Stimulated activated CD4-positive, alpha-beta T cell treated with anti-CD3 and anti-CD28 coated beads, Interleukin-1b, Interleukin-23, amount 100 ng/mL, for 1 hour (primary cell): ENCODE measurements around the gene MRPL19.
"Not testable (repeated sequence)": the region's sequence is repeated elsewhere in the genome, so short reads cannot be mapped to it uniquely, and the experiment has no call there.

ENCODE experiments used
- DNase-seq, 2 donors: peaks; one replicate each; pipeline ENCODE4 v3.0.0-alpha.2; 2020; ENCODE audit warnings: low read depth in 2 of 2

Gene MRPL19

DNA sequence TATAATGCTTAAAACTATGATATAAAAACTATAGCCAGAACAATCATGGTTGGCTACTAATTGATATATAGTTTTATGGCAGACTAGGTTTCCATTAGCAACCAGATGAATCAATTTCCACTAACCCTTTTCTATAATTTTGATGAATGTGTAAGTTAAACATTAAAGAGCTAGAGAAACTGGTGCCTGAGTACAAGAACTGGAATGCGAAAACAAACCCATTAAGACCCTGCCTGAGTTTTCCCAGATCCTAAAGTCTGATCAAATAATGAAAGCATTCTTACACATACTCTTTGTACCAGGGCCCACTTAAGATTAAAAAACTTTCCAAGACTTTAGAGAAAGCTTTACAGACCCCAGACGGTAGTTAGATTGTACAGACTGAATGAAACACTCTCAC, 21.3 kb downstream of the MRPL19 start:
- DNase-seq, result no peak

DNA sequence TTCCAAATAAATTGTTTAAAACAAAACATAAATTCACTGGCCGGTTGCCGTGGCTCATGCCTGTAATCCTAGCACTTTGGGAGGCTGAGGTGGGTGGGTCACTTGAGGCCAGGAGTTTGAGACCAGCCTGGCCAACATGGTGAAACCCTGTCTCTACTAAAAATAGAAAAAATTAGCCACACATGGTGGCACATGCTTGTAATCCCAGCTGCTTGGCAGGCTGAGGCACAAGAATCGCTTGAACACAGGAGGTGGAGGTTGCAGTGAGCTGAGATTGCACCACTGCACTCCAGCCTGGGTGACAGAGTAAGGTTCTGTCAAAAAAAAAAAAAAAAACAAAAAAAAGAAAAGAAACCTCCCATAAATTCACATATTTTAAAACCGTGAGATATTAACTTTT, 28.8 kb downstream of the MRPL19 start:
- not testable (repeated sequence) for DNase-seq

DNA sequence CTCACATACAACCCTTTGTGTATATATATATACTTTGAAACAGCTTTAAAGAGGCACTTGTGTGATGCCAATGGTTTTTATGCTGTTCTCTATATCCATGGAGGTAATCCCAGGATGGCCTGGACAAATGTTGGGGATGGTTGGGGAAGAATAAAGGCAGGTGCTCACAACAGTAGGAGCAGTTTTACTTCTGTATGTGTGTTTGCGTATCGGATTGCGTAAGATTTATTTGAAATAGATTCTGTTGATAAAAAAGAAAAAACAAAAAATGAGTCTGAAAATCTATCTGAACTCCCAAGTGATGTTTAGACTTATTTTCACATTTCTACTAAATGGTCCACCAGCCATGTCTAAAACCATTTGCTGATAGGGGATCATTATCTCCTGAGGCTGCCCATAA, 29.3 kb downstream of the MRPL19 start:
- no peak for DNase-seq

DNA sequence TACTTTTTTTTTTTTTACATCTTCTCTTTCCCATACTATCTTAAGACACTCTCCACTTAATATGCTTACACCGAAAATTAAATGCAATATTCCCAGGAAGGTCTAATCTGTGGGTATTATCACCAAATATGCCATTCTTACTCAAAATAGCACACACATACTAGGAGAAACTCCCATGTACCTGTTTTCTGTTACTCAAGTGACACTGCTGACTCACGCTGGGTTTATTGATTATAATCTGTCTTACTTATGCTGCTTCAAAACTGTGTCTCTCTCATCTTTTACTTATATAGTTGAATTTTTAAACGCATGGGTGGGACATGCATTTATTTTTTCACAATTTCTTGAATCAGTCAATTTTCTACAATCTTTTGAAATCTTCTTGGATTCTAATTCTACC, 29.9 kb downstream of the MRPL19 start:
- DNase-seq, result no peak

DNA sequence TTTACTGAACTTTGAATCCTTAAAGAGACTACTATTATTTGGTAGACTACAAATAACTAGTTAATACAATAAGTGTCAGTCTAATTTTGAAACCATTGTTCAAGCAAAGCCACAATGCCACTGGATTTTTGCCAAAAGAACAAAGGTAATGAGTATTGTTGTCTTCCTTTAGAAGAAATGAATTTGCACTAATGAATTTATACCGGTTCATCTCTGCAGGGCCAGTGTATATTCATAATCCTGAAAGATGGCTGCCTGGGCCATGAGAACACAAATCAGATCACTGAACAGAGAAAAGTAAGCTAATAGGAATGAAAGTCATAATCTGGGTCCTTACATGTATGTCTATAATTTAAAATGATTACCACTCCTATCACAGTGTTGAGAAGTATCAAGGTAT, 33.0 kb downstream of the MRPL19 start:
- DNase-seq, result no peak

DNA sequence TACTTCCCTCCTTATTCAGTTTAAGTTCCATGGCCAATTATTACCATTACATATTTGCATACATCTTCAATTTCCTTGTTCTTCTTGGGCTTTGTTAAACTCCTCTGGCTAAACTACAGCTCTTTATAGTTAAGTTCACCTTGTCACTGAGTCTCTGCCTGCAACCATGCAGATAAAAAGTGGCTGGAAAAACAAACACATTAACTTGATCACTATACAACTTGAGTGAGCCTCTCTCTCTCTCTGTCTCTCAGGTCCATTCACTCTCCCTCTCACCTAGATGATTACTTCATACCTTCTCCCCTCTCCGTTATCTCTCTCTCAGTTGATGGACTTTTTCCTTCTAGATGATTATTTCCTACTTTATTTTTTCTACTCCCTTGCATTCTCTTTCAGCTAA, 33.8 kb downstream of the MRPL19 start:
- no peak for DNase-seq

DNA sequence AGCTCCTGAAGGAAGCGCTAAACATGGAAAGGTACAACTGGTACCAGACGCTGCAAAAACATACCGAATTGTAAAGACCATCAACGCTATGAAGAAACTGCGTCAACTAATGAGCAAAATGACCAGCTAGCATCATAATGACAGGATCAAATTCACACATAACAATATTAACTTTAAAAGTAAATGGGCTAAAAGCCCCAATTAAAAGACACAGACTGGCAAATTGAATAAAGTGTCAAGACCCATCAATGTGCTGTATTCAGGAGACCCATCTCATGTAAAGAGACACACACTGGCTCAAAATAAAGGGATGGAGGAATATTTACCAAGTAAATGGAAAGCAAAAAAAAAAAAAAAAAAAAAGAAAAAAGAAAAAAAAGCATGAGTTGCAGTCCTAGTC, 36.8 kb downstream of the MRPL19 start:
- DNase-seq, result not testable (repeated sequence)

DNA sequence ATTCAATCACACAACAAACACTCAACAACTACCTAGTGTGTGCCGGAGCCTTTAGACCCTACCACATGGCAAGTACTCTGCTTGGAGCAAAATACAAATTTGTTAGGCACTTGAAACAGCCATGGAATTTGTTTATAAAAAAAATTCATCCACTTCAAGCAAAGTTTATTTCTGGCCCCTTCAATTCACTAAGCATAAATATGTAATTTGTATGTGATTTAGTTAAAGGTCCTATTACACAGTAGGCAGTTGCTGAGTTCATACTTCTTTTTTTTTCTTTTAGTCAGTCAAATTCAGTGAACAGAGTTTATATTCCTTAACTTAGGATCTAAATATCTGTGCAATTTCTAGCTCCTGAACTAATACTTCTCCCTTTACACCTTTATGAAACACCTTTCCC, 41.6 kb downstream of the MRPL19 start:
- no peak for DNase-seq

DNA sequence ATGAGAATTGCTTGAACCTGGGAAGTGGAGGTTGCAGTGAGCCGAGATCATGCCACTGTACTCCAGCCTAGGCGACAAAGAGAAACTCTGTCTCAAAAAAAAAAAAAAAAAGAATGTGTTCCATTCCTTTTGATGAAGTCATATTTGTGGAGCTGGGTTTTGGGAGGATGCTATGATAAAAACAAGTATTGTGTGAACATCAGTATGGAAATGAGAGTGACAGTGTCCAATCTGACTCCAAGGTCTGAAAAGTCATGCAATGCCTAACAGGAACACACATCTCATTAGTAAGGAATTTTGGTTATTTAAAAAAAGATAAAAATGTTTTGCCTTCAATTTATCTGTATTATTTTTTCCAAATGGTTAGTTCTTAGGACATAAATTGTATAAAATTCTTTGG, 52.3 kb downstream of the MRPL19 start:
- DNase-seq, result no peak

DNA sequence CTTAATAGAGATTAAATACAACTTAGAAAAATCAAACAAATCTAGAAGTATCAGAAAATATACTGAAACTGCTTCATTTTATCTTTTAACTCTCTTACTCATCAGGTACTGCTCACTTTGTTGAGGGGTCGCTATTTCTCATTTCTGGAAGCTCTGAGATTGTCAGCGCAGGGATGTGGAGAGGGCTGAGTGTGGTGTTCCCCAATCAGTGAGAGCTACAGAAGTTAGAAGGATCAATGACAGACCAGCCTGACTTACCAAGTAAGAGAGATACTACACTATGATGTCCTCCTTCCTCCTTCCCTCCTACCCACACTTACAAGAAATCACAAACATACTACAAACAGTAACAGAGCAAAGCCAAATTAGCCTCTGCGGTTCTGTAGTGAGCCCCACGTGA, 56.0 kb downstream of the MRPL19 start:
- DNase-seq, result no peak

DNA sequence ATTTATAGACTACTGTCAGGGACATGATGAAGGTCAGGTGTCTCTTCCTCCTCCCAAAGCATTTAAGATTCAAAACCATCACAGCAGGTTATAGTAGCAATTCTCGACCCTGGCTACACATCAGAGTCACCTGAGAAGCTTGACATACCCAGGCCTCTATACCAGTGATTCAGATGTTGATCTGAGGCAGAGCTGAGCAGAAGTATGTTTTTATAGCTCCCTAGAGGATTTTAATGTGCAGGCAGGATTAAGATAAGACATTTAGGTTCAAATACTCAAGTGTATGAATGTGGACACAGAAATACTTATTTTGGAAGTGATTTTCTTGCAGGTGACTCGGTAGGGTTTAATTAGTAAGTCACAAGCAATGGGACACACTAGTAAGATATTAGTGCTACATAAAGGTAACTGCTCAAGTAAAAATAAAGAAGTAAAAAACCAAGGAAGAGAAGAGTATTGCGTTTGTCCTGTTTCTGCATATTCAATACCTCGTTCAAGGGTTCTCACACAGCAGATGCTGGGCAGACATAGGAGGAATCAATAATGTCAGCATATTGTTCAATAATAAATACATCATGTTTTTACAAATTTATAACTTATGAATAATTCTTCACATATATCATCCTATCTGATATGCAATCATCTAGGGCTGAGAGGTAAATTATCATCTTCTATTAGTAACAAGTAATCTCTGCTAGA, 57.2 kb downstream of the MRPL19 start:
- DNase-seq, result no peak

DNA sequence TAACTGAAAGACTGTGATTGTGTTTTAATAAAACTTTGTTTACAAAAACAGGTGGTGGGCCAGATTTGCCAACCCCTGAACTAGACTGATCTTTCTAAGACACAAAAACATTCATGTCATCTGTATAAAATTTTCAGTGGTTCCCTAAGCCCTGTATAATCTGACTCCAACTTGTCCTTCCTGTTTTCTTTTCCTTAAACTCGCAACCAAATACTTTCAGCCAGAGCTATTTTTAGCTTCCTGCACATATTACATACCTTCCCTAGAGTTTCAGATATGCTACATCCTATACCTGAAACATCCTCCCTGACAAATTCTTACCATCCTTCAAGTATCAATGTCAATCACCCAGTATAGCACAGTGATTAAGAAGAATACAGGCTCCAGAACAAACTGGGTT, 59.3 kb downstream of the MRPL19 start:
- DNase-seq, result no peak

DNA sequence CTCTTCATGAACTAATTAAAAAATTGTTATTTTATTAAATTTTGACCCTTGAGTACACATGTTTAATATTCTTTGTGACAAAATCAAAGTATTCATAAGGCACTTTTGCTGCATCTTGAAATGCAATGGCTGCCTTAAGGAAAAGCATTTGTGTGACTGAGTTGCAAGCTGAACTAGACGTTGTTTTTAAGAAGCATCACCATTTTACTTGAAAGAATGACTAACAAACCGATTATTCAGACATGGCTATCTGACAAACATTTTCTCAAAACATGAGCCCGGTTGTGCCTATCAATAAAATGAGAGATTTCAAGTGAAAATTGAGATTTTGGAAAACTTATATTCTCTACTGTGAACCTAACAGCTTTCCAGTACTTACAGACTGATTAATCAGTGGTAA, 61.3 kb downstream of the MRPL19 start:
- no peak for DNase-seq

DNA sequence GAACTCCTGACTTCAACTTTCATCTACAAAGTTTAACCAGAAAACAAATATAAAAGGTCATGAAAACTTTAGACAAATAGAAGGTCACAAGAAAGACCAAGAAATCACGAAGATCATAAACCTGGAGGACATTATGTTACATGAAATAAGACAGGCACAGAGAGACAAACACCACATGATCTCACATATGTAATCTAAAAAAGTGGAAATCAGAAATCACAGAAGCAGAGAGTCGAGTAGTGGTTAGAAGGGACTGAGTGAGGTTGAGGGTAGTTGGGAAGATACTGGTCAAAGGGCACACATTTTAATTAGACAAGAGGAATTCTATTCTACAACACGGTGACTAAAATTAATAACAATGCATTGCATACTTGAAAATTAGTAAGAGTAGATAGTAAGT, 62.7 kb downstream of the MRPL19 start:
- DNase-seq, result no peak

DNA sequence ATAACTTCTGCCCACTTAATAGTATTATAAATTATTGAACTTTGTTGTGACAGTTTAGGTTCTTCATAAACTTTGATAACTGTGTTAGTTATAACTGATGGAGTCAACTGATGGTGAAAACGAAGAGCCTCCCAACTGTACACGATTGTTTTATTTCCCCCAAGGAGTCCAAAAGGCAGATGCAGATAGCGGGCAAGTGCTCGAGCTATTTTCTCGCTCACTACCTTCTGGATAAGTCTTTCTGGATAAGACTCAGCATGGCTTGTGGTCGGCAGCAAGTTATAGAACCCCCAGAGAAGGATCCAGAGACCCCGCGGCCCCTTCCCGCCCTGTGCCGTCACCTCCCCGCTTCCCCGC, 63.6 kb downstream of the MRPL19 start:
- no peak for DNase-seq

DNA sequence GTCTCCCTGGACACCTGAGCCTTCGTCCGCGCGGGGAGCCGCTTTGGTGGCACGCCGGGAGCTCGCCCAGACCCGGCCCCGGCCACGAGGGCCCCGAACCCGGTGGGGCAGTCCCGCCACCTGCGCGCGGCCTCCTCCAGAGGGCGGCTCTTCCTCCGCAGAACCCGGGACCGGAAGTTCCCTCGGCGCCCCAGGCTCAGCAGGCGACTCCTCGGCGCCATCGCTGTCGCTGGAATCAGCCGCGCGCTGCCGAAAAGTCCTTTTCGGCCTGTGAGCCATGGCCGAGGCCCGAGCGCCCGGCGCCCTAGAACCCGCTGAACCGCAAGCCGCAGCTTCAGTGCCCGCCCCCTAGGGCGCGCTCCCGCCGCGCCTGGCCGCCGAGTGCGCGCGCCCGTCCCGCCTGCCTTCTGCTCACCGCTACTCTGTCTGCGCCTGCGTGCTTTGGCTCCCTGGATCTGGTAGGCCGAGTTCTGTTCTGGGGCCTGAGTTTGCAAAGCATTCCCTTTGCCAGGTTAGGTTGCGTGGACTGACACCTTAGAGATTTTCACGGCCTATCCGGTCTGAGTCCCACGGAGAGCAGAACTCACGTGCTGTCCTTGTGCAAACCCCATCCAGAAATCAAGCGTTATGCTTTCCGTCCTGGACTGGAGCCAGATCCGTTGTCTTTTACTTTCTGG, 64.1 kb downstream of the MRPL19 start, which contains the start of gene GCFC2:
TSS of gene GCFC2 (minus strand) at position 339 of the 677 bp plus-strand sequence. CDS start at position 279, 60 bp downstream.
- DNase-seq, result peak; percentile 52 to 64

DNA sequence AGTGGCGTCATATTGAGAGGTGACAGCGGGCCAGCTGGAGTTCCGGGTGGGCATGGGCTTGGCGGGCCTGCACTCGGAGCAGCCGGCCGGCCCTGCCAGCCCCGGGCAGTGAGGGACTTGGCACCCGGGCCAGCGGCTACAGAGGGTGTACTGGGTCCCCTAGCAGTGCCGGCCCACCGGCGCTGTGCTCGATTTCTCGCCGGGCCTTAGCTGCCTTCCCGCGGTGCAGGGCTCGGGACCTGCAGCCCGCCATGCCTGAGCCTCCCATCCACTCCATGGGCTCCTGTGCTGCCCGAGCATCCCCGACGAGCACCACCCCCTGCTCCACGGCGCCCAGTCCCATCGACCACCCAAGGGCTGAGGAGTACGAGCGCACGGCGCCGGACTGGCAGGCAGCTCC, 65.0 kb downstream of the MRPL19 start:
- DNase-seq, result not testable (repeated sequence)

DNA sequence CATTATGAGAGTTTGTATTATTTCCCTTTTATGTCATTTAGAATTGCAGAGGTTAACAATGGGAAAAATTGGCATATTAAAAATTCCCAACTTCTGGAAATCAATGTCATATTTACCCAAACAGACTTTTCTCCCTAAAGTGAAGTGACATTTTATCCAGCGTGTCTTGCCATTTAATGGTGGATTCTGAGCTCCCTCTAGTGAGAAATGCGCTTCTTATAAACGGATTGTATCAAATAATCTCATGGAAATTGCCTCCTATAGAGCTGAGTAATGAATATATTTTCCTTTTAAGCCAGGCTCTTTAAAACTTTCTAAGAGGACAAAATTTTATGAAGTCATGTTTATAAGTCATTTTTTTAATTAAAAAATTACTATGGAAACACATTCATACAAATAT, 69.8 kb downstream of the MRPL19 start:
- no peak for DNase-seq

DNA sequence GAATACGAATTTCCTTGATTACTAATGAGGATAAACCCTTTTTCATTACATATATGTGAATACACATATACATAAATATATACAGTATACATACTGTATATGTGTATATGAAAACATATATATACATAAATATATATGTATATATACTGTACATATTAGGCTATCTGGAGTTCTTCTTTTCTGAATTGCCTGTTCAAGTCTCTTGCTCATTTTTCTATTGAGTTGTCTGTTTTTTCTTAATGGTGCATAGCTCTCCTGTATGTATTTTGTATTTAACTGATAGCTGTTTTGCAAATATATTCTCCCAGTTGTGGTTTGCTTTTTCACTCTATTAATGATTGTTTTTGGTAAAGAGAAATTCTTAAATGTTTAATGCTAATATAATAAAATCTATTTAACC, 73.0 kb downstream of the MRPL19 start:
- DNase-seq, result no peak

DNA sequence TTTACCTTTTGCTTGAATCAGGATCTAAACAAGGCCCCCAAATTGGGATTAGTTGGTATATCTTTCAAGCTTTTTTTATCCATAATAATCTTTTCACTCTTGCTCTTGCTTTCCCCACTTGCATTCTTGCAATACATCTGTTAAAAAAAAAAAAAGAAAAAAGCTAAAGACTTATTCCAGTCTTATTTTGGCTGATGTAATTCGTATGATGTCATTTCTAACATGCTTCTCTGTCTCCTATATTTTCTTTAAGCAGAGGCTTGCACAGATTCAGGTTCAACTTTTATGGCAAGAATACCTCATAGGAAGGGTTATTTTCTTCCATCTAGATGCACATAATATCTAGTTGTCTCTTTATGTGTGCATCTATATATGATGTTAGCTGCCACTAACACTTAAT, 73.9 kb downstream of the MRPL19 start:
- no peak for DNase-seq

DNA sequence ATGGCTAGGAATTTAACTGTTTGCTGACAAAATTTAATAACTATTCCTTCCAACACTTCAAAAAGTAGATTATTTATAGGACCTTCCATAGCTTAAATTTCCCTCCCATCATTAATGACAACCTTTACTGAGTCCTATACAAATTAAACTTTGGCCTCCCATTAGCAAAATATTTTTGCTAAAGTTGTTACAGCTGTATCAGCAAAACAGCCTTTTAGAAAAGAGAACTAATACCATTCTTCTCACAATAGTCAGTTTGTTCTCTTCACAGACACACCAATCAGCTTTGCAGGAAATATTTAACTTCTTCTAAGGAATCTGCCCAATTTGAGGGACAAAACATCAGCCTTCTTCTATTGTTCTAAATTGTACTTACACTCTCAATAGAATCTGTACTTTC, 76.1 kb downstream of the MRPL19 start:
- DNase-seq, result no peak

DNA sequence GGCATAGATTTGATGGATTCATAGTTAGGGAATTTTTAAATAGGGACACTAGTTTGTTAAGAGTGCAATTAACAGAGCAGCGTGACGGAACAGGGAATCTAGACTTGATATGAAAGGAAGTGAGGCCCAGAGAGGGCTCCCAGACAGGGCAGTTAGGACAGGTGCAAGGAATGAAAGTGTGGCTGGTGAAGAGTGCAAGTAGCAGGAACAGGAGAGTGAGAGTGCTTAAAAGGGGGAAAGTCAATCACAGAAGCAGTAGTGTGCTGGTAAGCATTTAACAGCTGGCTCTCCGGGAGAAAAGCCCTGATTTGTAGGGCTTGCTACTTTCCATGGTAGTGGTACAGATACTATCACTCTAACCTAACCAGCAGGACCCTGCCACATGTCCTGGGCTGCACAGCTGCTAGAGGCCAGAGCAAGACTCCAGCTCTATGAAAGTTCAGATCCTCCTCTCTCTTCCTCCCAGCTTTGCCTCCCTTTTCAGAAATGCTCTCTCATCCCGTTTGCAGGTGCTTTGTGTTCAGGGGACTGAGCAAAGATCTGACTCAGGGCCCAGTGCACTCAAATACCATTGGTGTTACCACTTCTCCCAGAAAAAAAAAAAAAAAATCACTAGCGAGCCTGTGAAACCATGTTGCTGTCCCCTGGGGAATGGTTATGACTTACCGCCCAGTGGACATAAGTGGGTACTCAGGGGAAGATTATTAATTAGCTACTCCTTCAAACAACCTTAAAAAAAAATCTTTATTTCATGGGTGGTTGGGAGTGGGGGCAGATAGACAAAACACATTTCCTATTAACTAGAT, 82.2 kb downstream of the MRPL19 start:
- DNase-seq, result no peak

DNA sequence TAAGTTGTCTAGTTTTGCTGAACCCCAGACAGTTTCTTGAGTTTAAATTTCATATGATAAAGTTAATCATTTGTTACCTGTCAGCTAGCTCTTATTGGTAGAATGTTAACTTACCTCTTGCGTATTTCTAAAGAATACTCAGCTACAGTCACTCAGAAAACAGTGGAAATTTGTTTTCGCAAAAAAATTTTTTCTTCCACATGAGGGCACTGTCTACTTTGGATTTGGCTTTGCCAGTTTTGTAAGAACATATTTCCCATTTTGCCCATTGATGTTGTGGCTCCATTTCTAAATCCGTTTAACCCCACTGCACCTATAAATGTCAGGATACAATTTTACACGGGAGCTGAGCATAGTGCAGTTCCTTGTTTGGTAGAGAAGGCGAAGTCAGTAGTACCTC, 83.3 kb downstream of the MRPL19 start:
- DNase-seq, result no peak
